Ramos (cell line): ENCODE data around the gene TMPRSS6.

ENCODE experiments used
- in situ Hi-C: fragments of 300-500 bp; cut with MboI; formaldehyde crosslinking; loops from one replicate; pipeline ENCODE4 v1.14.3; 2022; ENCODE audit warnings: low sequenced_read_pairs; ENCODE audit not compliant: unreplicated experiment

The TMPRSS6 gene

GRCh38 chr22:37054600-37055365 is 54.7 kb downstream of the TMPRSS6 start:
- in situ Hi-C loops = no loop called here

GRCh38 chr22:37054056-37054395 is 55.5 kb downstream of the TMPRSS6 start:
- in situ Hi-C loops = no loop called here

- in situ Hi-C loops = no loop called here
Observed at GRCh38 chr22:37053310-37054055, 56.0 kb downstream of the TMPRSS6 start.

- in situ Hi-C loops = no loop called here
Observed at GRCh38 chr22:37052386-37053309, 56.9 kb downstream of the TMPRSS6 start.

- in situ Hi-C loops = no loop called here
Observed at GRCh38 chr22:37051391-37052385, 57.8 kb downstream of the TMPRSS6 start, which contains the start of gene KCTD17. KCTD17 (plus strand) TSS chr22:37051742; CDS start chr22:37051761, 19 bp downstream.

- in situ Hi-C loops = no loop called here
Observed at GRCh38 chr22:37050913-37051312, 58.6 kb downstream of the TMPRSS6 start.

GRCh38 chr22:37049224-37049623 is 60.3 kb downstream of the TMPRSS6 start:
- in situ Hi-C loops = no loop called here

GRCh38 chr22:37048133-37048532 is 61.4 kb downstream of the TMPRSS6 start:
- in situ Hi-C loops = no loop called here

- in situ Hi-C loops = no loop called here
Observed at GRCh38 chr22:37047006-37047405, 62.5 kb downstream of the TMPRSS6 start.

GRCh38 chr22:37046589-37046988 is 62.9 kb downstream of the TMPRSS6 start:
- in situ Hi-C loops = no loop called here

GRCh38 chr22:37045958-37046357 is 63.6 kb downstream of the TMPRSS6 start:
- in situ Hi-C loops = no loop called here

GRCh38 chr22:37044634-37045625 is 64.6 kb downstream of the TMPRSS6 start:
- in situ Hi-C loops = no loop called here

GRCh38 chr22:37043828-37044538 is 65.5 kb downstream of the TMPRSS6 start:
- in situ Hi-C loops = no loop called here

- in situ Hi-C loops = no loop called here
Observed at GRCh38 chr22:37043209-37043827, 66.2 kb downstream of the TMPRSS6 start.

GRCh38 chr22:37039466-37039865 is 70.0 kb downstream of the TMPRSS6 start:
- in situ Hi-C loops = no loop called here

- in situ Hi-C loops = no loop called here
Observed at GRCh38 chr22:37037669-37038068, 71.8 kb downstream of the TMPRSS6 start.
